ENCODE data around the gene MVD.
A peak's percentile ranks its signal among the peaks of the same experiment; 100 is the strongest.

MVD gene

DNA sequence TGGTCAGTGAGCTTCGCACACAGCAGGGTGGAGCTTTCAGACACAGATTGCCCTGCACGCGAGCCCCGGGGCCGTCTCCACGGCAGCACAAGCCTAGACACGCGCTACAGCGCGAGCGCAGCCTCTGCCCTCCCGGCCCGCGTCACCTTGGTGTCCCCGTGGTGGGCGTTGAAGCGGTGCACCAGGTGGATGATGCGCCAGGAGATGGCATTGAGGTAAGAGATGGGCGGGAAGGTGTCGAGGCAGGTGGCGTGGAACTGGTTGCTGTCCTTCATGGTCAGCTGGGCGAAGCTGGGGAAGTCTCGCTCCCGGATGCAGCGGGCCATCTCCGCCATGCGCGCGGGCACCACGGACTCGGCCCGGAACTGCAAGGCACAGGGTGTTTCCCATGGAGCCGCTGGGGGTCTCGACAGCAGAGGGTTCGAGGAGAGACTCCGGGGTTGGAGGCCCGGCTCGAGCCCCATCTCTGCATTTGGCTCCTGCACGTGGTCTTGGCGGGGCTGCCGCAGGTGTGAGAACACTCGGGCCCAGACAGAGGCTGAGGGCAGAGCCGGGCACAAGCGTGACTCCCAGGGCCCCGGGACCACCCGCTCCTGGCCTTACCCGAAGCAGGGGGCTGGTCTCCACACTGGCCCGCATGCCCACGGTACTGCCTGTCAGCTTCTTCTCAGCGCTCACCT lies 7.7 kb downstream of the MVD start:
- DNase-seq (ENCODE audit: low spot score) = no peak

GRCh38 chr16:88654363-88655052 lies 8.4 kb downstream of the MVD start:
- DNase-seq (ENCODE audit: low spot score) = no peak

- DNase-seq (ENCODE audit: low spot score) = no peak
Observed at GRCh38 chr16:88653596-88654362, 9.1 kb downstream of the MVD start.

- DNase-seq (ENCODE audit: low spot score) = no peak
Observed at GRCh38 chr16:88653101-88653500, 9.8 kb downstream of the MVD start.

DNA sequence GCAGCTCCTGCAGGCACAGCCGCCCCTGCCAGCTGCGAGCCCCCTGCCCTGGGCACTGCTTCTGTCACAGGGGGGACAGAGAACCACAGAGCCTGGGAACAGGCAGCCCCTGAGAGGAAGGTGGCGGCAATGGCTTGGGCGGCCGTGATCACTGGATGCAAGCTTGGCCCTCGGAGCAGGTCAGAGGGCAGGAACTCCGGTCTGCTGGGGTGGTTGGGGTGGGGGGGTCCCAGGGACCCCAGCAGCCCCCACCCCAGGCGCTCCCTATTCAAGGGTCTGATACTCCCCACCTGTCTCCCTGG lies 10.2 kb downstream of the MVD start:
- DNase-seq (ENCODE audit: low spot score) = no peak

- no peak for DNase-seq (ENCODE audit: low spot score)
Observed at GRCh38 chr16:88651989-88652761, 10.7 kb downstream of the MVD start.

DNA sequence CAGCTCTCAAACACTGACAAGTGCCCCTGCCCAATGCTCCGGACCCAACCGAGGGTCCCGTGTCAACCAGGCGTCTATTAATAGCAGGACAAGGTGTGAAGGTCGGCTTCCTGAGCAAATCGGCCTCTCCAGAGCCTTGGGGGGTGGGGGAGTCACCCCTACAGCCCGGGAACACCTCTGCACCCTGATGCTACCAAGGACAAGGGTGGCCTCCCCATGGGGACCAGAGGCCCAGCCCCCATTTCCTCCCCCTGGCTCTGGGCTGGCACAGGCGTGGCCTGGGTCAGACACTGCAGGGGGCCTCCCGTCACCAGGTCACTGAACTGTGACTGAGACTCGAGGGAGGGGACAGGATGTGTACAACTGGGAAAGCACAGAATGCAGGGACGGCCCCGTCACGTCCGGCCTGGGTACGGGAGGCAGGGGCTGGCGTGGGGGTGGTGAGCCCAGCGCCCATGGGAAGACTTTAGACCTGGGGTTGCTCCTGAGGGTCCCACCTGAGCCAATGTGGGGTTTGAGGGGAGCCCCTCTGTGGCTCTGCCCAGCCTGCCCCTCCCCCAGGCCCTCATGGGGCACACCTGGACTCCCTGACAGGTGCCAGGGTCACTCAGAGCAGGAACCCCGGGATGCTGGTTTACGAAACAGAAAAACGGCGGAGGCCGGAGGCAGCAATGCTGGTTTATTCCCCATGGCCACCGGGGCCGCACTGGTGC lies 11.5 kb downstream of the MVD start:
- no peak for DNase-seq (ENCODE audit: low spot score)

DNA sequence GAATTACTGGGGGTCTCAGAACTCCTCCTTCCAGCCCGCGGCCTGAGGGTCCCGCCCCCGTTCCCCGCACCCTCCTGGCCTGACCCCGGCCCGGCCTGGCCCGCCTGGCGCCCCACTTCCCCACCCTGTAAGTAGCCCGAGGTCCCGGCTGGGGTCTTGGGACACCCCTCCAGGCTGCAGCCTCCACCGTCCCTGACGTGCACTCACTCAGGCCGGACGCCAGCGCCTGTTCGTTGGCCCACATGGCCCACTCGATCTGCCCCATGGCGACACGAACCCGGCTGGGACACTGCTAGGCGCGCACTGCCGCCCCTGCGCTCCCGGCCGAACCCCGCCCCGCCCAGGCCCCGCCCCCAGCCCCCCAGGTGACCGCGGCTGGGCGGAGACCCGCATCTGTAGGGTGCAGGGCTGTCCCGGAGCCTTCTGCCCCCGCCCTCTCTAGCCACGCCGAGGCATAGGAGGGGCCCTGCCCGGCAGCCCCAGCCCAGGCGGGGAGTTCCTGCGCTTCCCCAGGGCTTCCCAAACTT lies 12.1 kb downstream of the MVD start, which contains the start of gene CYBA:
TSS of gene CYBA (minus strand) at position 305 of the 527 bp plus-strand sequence. CDS start at position 265, 40 bp downstream.
- DNase-seq (ENCODE audit: low spot score) = peak; percentile 78

DNA sequence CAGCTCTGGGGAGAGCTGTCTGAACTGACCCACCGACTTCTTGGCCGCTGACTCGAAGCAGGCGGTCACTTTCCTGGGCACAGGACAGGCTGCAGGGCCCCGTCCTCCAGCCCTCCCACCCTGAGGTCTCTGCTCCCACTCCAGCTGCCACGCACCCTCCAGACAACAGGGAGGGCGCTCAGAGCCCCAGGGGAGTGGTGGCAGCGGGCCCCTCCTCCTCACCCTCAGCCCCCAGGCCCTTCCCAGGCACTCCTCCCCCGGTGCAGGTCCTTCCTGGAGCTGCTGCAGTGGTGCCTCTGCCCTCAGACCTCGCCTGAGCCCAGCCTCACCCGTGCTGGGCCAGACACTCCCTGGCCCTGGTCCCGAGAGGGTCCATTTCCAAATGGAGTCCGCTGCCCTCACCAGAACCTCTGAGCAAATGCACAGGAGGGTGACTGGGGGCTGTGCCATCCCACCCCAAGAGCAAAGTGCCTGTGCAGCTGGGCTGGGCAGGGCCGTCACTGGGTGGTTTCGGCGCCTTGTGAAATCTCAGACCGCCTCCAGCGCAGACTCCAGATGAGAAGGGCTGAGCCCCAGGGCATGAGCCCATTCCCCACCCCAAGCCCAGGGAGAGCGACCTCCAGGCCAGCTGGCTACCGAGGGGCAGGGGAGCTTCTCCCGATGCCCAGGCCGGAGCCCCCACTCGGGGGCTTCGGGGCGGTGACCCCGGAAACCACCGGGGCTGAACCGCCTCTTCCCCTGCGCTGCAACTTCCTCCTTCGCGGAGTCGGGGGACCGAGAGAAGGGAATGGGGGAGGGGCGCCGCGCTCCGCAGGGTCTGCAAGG lies 12.8 kb downstream of the MVD start:
- DNase-seq (ENCODE audit: low spot score) = peak; percentile 37

DNA sequence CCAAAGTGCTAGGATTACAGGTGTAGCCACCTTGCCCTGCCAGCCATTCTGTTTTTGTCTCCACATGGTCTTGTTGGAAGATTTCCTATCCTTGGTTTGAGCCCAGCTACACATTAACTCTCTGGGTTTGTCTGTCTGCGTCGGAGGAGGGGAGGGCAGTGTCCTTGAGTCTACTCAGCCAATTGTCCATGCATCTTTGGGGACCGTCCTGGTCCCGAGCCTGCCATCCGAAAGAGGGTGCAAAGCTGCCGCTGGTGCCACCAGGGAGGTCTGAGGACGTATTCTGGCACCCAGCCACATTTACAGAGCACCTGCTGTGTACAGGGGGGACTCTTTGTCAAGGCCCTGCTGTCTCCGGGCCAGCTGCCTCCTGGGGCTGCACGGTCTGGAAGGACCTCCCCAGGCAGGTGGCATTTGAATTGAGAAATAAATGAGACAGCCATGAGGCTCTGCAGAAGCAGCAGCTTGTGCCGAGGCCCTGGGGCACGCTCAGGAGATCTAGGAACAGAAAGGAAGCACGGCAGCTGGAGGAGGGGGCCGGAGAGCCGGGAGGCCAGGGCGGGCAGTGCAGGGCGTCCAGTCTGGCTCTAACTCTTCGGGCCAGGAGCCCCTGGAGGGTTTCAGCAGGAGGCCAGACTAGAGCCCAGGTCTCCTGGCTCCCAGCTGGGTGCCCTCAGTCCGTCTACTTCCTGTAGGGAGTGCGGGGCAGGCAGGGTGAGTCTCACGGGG lies 13.5 kb downstream of the MVD start:
- DNase-seq (ENCODE audit: low spot score) = no peak

DNA sequence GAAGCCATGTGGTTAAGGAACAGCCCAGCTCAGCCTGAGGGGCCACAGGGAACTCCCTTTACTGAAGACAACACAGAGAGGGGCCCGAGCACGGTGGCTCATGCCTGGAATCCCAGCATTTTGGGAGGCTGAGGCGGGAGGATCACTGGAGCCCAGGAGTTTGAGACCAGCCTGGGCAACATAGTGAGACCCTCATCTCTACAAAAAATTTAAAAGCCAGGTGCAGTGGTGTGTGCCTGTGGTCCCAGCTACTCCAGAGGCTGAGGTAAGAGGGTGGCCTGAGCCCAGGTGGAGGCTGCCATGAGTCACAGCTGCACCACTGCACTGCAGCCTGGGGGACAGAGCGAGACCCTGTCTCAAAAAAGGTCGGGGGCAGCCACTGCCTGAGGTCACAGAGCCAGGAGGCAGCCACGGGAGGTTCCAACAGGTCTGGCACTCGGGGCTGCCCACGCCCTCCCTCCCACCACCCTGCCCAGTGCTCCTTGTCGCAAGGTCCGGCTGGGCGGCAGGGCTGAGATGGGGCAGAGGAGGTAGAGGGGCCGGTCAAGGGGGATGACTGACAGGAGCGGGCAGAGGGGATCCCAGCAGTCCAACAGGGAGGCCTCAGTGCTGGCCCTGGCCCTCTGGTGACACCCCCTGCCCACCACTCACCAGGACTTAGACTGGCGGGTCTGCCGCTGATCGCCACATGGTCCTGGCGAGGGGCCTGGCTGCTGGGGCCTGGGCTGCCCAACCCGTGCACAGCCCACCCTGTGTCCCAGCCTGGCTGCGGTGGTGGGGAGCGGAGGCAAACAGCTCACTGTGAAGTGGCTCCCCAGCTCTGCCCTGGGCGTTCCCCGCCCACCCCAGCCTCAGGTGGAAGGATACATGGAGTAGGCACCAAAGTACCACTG lies 15.5 kb downstream of the MVD start:
- DNase-seq (ENCODE audit: low spot score) = no peak

DNA sequence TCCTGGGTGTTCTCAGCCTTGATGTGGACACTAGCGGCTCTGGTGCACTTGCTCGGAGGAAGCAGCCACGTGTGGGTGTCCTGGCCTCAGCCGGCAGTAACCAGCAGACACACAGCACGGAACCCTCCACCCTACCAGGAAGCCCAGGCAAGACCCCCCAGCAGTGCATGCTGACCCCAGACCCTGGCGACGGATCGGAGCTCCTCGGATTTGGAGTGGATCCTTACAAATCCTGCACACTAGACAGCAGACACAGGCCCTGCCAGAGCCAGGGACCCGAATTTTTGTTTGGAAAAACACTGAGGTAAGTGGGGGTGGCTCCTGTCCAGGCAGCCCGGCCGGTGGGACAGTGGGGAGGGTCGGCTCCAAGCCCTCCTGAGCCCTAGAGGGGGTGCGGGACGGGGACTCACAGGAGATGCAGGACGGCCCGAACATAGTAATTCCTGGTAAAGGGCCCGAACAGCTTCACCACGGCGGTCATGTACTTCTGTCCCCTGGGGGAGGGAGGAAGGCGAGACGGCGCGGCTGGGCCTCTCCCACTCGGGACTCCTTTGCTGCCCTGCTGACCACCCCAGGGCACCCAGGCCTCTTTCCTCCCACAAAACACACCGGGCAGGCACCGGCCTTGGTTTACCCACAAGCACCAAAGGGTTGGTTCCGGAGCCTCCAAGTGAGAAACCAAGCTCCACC lies 16.4 kb downstream of the MVD start:
- DNase-seq (ENCODE audit: low spot score) = no peak

GRCh38 chr16:88645941-88646340 lies 16.9 kb downstream of the MVD start:
- no peak for DNase-seq (ENCODE audit: low spot score)

DNA sequence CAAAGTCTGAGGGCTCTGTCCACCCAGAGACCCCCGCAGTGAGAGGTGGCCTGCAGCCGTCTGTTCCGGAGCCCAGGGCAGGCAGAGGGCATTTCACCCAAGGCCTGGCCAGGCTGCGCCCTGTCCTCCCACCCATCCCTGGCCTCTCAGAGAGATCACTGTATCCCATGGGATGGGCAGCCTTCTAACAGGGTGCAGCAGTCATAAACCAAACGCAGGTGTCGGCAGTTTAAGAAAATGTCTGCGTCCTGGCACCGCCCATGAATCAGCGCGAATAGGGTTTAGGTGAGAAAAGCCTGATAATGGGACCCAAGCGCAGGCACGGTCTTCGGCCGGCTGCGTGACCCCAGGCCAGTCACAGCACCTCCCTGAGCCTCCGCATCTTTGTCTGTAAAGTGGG lies 17.4 kb downstream of the MVD start:
- DNase-seq (ENCODE audit: low spot score) = no peak

GRCh38 chr16:88643644-88643932 lies 19.3 kb downstream of the MVD start:
- no peak for DNase-seq (ENCODE audit: low spot score)

DNA sequence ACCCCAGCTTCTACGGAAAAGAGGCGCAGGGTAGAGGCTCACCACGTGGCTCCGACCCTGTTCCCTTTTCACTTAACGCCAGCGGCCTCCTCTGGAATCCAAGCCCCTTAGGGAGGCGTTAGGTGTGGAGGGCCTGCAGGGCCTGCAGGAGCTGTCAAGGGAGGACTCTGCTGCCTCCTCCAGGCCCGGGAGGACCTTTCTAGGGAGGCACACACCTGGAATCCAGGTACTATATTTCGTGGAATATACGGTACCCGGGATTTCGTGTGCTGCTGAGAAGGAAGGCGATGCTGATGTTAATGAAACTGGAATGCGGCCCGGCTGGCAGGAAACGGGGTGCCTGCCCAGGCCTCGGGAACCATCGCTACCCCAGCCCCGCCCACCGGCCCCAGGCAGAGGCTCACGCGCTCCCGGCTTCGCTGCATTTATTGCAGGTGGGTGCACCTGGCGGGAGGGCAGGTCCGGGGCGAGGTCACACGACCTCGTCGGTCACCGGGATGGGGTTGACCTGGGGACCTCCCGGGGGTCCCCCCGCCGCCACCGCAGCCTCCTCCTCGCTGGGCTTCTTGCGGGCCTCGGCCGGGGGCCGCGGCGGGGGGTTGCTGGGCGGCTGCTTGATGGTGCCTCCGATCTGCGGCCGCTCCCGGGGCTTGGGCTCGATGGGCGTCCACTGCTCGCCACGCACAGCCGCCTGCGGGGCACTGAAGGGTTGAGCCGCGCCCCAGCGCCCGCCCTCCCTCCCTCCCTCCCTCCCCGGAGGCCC lies 19.8 kb downstream of the MVD start:
- DNase-seq (ENCODE audit: low spot score) = no peak

GRCh38 chr16:88640498-88641247 lies 22.2 kb downstream of the MVD start:
- no peak for DNase-seq (ENCODE audit: low spot score)

Data from RKO (cell line).